Measurements from ENCODE around the gene NINJ1.
A peak's percentile ranks its signal among the peaks of the same experiment; 100 is the strongest.

Gene NINJ1

DNA sequence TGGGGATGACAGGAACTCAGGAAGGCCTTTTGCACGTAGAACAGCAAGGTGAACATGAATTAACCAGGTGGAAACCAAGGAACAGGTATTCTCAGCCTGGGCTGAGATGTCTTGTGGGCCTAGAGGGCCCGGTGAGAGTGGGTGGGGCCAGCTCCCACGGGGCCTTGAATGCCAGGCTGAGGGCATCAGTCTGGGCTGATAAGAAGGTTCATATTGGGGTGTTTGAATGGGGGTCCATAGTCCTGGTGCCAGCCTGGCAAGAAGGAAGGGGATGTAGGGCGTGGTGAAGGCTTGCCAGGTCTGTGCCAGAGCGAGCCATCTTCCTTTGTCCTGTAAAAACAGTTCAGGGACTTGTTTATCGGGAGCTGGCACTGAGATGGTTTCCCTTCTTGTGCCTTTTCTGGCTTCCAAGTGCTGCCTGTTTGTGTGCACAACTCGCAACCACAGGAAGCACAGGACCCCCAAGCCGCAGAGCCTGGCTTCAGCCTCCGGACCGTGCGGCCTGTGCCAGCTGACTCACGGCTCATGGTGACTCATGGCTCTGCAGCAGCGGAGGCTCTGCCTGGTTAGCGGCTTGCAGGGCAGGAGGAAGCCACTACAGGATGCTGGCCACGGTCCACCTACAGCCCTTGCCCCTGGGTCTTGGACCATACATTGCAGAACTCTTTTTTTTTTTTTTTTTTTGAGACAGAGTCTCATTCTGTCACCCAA lies 35.7 kb downstream of the NINJ1 start:
- peaks cover 41% of the 10 kb centered on the region for H3K4me1 ChIP-seq (ENCODE audit: insufficient read depth, low read length, severe bottlenecking)
- no peaks in the 10 kb centered on the region for H3F3A ChIP-seq (ENCODE audit: insufficient read depth, low read length)
- H3K27ac ChIP-seq (ENCODE audit: low read depth, low read length, poor library complexity, severe bottlenecking) = peak overlapping the region; percentile 59
- no peaks in the 10 kb centered on the region for H3K79me2 ChIP-seq (ENCODE audit: insufficient read depth, low read length)
- no peaks in the 10 kb centered on the region for H3K9me2 ChIP-seq (ENCODE audit: low read depth, low read length)
- H4K20me1 ChIP-seq (ENCODE audit: insufficient read depth, low read length) = no peaks in the 10 kb centered on the region
- H3K4me2 ChIP-seq (ENCODE audit: low read length) = peak overlapping the region; percentile 88
- peak overlapping the region; percentile 42 for H3K4me3 ChIP-seq (ENCODE audit: low read depth, low read length, poor library complexity, severe bottlenecking)
- peak overlapping the region; percentile 75; the same call in 1 of the 2 replicates for H3K9ac ChIP-seq (ENCODE audit: low read length)
- 0 out of 2 replicates have a peak, but pooled peaks cover 4% of the 10 kb centered on the region for H3K36me3 ChIP-seq (ENCODE audit: insufficient read depth, low read length)
- H3K27me3 ChIP-seq (ENCODE audit: insufficient read depth, low read length) = no peaks in the 10 kb centered on the region
- H3K9me3 ChIP-seq (ENCODE audit: low read length) = 0 out of 2 replicates have a peak, but pooled peaks cover 4% of the 10 kb centered on the region
- H2AFZ ChIP-seq (ENCODE audit: low read length) = no peak overlapping the region
- TF ChIP-seq, protein P1, sequence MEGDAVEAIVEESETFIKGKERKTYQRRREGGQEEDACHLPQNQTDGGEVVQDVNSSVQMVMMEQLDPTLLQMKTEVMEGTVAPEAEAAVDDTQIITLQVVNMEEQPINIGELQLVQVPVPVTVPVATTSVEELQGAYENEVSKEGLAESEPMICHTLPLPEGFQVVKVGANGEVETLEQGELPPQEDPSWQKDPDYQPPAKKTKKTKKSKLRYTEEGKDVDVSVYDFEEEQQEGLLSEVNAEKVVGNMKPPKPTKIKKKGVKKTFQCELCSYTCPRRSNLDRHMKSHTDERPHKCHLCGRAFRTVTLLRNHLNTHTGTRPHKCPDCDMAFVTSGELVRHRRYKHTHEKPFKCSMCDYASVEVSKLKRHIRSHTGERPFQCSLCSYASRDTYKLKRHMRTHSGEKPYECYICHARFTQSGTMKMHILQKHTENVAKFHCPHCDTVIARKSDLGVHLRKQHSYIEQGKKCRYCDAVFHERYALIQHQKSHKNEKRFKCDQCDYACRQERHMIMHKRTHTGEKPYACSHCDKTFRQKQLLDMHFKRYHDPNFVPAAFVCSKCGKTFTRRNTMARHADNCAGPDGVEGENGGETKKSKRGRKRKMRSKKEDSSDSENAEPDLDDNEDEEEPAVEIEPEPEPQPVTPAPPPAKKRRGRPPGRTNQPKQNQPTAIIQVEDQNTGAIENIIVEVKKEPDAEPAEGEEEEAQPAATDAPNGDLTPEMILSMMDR (IDR thresholded peaks at IDR 0.05; ENCODE audit: low read length) = no peak
- no peak for TF ChIP-seq EZH2 (IDR thresholded peaks at IDR 0.05; ENCODE audit: borderline replicate concordance, low read length)

DNA sequence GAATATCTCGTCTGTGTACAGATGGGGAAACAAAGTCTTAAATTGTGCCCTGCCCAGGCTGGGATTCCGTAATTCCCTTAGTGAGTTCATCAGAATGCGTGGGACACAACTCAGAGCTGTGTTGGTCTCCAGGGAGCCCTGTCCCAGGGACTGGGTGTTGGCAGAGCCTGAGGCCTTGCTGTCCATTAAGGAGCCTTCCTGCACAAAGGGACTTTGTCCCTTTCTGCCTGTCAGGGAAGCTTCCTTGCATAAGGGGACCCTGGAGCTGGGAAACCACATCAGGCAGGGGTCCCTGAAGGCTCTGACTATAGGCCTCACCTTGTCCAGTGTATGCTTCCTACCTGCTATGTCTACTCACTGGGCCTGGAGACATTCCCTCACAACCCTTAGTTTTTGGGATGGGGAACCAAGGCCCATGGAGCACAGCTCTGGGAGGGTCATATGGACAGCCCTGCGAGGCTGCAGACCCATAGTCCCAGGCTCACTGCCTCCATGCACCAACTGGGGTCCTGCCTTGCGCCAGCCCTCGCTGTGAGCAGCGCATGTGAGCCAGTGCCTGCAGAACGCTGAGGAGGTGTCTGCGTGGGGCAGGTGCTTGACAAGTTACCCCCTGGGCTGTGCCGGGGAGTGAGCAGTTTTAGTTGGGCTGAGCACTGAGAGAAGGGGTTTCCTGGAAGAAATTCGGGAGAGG lies 36.4 kb downstream of the NINJ1 start:
- no peaks in the 10 kb centered on the region for H3K9me3 ChIP-seq (ENCODE audit: low read length)
- peak overlapping the region; percentile 59 for H3K27ac ChIP-seq (ENCODE audit: low read depth, low read length, poor library complexity, severe bottlenecking)
- peak overlapping the region; percentile 75; the same call in 1 of the 2 replicates for H3K9ac ChIP-seq (ENCODE audit: low read length)
- H3K36me3 ChIP-seq (ENCODE audit: insufficient read depth, low read length) = 0 out of 2 replicates have a peak, but pooled peaks cover 4% of the 10 kb centered on the region
- H3K4me1 ChIP-seq (ENCODE audit: insufficient read depth, low read length, severe bottlenecking) = peaks cover 48% of the 10 kb centered on the region
- H4K20me1 ChIP-seq (ENCODE audit: insufficient read depth, low read length) = no peaks in the 10 kb centered on the region
- H3K27me3 ChIP-seq (ENCODE audit: insufficient read depth, low read length) = no peaks in the 10 kb centered on the region
- no peaks in the 10 kb centered on the region for H3K79me2 ChIP-seq (ENCODE audit: insufficient read depth, low read length)
- H3K4me3 ChIP-seq (ENCODE audit: low read depth, low read length, poor library complexity, severe bottlenecking) = peak overlapping the region; percentile 85
- peak overlapping the region; percentile 88 for H3K4me2 ChIP-seq (ENCODE audit: low read length)
- no peaks in the 10 kb centered on the region for H3K9me2 ChIP-seq (ENCODE audit: low read depth, low read length)
- H2AFZ ChIP-seq (ENCODE audit: low read length) = no peak overlapping the region
- TF ChIP-seq, protein P1 (IDR thresholded peaks at IDR 0.05; ENCODE audit: low read length) = no peak
- TF ChIP-seq EZH2 (IDR thresholded peaks at IDR 0.05; ENCODE audit: borderline replicate concordance, low read length) = no peak
- H3F3A ChIP-seq (ENCODE audit: insufficient read depth, low read length) = no peaks in the 10 kb centered on the region

DNA sequence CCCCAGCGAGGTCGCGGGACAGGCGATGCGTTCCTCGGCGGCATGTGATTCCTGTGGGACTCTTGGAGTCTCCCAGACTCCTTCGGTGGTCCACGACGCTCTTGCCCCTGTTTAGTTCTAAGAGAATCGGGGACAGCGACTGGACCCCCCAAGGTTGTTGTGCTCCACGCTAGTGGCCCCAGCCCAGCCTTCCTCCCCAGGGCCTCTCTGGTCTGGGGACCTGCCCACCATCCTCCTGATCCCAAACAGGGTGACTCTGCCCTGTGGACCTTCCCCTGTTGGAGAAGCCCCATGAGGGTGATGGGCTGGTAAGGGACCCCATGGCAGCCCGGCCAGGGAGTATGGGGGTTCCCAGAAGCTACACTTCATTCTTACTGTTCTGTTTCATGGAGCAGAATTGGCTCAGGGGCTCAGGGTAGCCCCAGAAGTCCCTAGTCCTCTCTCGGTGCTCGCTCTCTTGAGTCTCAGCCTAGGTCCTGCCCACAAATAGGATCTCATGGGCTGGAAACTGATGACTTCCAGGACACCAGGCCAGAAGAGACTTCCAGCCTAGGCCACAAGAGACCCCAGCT lies 37.2 kb downstream of the NINJ1 start:
- peak overlapping the region; percentile 85 for H3K4me3 ChIP-seq (ENCODE audit: low read depth, low read length, poor library complexity, severe bottlenecking)
- H3F3A ChIP-seq (ENCODE audit: insufficient read depth, low read length) = no peaks in the 10 kb centered on the region
- no peaks in the 10 kb centered on the region for H3K9me2 ChIP-seq (ENCODE audit: low read depth, low read length)
- no peaks in the 10 kb centered on the region for H4K20me1 ChIP-seq (ENCODE audit: insufficient read depth, low read length)
- peak overlapping the region; percentile 88 for H3K4me2 ChIP-seq (ENCODE audit: low read length)
- peak overlapping the region; percentile 59 for H3K27ac ChIP-seq (ENCODE audit: low read depth, low read length, poor library complexity, severe bottlenecking)
- H3K9me3 ChIP-seq (ENCODE audit: low read length) = no peaks in the 10 kb centered on the region
- H3K9ac ChIP-seq (ENCODE audit: low read length) = peak overlapping the region; percentile 75
- no peak overlapping the region for H2AFZ ChIP-seq (ENCODE audit: low read length)
- 0 out of 2 replicates have a peak, but pooled peaks cover 4% of the 10 kb centered on the region for H3K36me3 ChIP-seq (ENCODE audit: insufficient read depth, low read length)
- no peaks in the 10 kb centered on the region for H3K27me3 ChIP-seq (ENCODE audit: insufficient read depth, low read length)
- no peak for TF ChIP-seq EZH2 (IDR thresholded peaks at IDR 0.05; ENCODE audit: borderline replicate concordance, low read length)
- TF ChIP-seq, protein P1 (IDR thresholded peaks at IDR 0.05; ENCODE audit: low read length) = no peak
- peaks cover 55% of the 10 kb centered on the region for H3K4me1 ChIP-seq (ENCODE audit: insufficient read depth, low read length, severe bottlenecking)
- H3K79me2 ChIP-seq (ENCODE audit: insufficient read depth, low read length) = no peaks in the 10 kb centered on the region

Data from OCI-LY1 (cell line).